DND-41 (cell line): ENCODE measurements around the gene TRANK1.

ENCODE experiments used
- EZH2 ChIP-seq: IDR thresholded peaks from 3 replicates; pipeline ENCODE4 v1.6.1; 2012; ENCODE audit warnings: borderline replicate concordance, low read depth, mild to moderate bottlenecking, moderate library complexity, low read length, inconsistent platforms; ENCODE audit not compliant: severe bottlenecking
- TF ChIP-seq, protein P1 (sequence below): IDR thresholded peaks from 2 replicates; pipeline ENCODE4 v1.5.1; 2012; ENCODE audit warnings: borderline replicate concordance, low read length, moderate library complexity, mild to moderate bottlenecking; ENCODE audit not compliant: poor library complexity, severe bottlenecking; ENCODE audit errors: extremely low read depth

- TF ChIP-seq, protein P1, sequence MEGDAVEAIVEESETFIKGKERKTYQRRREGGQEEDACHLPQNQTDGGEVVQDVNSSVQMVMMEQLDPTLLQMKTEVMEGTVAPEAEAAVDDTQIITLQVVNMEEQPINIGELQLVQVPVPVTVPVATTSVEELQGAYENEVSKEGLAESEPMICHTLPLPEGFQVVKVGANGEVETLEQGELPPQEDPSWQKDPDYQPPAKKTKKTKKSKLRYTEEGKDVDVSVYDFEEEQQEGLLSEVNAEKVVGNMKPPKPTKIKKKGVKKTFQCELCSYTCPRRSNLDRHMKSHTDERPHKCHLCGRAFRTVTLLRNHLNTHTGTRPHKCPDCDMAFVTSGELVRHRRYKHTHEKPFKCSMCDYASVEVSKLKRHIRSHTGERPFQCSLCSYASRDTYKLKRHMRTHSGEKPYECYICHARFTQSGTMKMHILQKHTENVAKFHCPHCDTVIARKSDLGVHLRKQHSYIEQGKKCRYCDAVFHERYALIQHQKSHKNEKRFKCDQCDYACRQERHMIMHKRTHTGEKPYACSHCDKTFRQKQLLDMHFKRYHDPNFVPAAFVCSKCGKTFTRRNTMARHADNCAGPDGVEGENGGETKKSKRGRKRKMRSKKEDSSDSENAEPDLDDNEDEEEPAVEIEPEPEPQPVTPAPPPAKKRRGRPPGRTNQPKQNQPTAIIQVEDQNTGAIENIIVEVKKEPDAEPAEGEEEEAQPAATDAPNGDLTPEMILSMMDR = no peak
- no peak for TF ChIP-seq EZH2
These were observed 1.3 kb downstream of the TRANK1 start for GRCh38 chr3:36943601-36944000.
